ENCODE results near the gene OPCML.

OPCML gene

DNA sequence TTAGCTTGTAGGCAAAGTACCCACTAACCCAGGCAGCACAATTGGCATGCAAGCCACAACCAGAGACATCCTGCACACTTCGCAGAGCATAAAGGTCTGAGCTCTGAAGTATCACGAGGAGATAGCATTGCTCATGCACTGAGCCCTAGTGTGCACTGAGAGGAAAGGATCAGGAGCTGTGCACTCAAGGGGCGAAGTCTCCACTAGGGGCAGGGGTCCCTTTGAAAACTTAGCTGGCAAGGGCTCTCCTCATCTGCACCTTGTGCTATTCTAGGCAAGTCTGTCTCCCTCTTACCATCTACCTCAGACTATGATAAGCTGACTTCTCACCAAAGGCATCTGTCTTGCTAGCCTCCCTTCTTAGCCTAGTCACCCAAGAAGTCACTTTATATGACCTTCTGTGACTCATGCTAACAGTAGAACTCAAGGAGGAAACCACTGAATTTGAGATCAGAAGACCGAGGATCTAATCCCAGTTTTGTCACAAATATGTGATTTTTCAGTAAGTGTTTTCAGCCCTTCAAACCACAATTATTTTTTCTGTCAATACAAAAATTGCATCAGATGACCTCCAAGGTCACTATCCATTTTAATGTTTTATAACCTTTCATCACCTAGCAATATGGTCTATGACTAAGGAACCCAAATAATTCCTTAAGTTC is 1083.8 kb downstream of the OPCML start:
- TF ChIP-seq, protein P1, sequence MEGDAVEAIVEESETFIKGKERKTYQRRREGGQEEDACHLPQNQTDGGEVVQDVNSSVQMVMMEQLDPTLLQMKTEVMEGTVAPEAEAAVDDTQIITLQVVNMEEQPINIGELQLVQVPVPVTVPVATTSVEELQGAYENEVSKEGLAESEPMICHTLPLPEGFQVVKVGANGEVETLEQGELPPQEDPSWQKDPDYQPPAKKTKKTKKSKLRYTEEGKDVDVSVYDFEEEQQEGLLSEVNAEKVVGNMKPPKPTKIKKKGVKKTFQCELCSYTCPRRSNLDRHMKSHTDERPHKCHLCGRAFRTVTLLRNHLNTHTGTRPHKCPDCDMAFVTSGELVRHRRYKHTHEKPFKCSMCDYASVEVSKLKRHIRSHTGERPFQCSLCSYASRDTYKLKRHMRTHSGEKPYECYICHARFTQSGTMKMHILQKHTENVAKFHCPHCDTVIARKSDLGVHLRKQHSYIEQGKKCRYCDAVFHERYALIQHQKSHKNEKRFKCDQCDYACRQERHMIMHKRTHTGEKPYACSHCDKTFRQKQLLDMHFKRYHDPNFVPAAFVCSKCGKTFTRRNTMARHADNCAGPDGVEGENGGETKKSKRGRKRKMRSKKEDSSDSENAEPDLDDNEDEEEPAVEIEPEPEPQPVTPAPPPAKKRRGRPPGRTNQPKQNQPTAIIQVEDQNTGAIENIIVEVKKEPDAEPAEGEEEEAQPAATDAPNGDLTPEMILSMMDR (IDR thresholded peaks at IDR 0.05; ENCODE audit: extremely low read depth, missing control alignments) = no peak
- DNase-seq (ENCODE audit: low spot score) = no peak

DNA sequence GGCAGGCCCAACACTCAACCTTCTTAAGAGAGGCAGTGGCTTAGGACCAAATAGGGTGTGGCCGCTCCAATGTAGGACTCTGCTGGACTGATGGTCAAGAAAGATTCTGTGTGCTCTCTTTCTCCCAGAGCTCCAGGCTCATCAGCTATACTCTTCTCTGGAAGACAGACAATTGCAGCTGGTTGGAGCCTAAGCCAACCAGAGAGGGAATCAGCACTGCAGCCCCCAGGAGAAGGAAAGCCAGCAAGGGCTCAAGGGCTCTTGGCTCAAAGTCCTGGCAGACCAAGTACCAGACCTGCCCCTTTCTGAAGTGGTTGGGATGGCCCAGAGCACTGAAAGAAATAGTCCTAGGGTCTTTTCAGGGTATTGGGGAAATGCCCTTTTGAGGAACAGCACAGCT is 1084.5 kb downstream of the OPCML start:
- DNase-seq (ENCODE audit: low spot score) = no peak
- TF ChIP-seq, protein P1 (IDR thresholded peaks at IDR 0.05; ENCODE audit: extremely low read depth, missing control alignments) = no peak

DNA sequence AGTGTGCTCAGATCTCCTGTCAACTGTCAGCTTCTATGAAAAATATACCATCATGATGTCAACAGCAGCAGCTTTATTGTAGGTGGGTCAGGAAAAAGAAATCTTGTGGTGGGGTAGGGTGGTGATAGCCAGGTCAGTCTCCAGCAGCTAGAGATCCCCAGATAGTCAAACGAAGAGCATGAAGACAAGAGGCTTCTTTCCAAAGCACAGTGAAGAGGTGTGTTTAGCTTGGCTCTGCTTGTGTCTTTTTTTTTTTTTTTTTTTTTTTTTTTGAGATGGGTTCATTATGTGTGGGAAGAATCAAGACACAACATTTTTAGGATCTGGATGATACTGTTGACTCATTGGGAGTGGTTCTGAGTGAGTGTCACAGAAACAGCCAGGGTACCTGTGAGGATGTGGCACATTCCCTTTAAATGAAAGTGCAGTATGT is 1086.4 kb downstream of the OPCML start:
- TF ChIP-seq, protein P1 (IDR thresholded peaks at IDR 0.05; ENCODE audit: extremely low read depth, missing control alignments) = no peak
- DNase-seq (ENCODE audit: low spot score) = no peak

DNA sequence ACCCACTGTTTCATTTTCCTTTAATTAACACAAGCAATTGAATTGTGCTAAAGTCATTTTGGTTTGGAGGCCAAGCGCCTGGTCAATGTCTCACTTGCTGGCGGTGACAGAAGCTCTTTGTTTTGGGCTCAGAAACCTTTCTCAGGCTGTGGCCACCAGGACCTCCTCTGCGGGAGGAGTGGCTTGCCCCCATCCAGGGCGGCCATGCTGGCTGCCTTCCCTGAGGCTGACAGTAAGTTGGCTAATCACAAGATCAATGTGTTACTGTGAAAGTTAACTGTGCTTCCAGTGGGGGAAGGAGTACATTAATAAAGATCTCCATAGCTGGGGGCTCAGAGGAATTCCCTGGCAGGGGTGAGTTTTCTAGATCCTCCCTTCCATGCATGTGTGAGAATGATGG is 1087.4 kb downstream of the OPCML start:
- no peak for DNase-seq (ENCODE audit: low spot score)
- TF ChIP-seq, protein P1 (IDR thresholded peaks at IDR 0.05; ENCODE audit: extremely low read depth, missing control alignments) = no peak

DNA sequence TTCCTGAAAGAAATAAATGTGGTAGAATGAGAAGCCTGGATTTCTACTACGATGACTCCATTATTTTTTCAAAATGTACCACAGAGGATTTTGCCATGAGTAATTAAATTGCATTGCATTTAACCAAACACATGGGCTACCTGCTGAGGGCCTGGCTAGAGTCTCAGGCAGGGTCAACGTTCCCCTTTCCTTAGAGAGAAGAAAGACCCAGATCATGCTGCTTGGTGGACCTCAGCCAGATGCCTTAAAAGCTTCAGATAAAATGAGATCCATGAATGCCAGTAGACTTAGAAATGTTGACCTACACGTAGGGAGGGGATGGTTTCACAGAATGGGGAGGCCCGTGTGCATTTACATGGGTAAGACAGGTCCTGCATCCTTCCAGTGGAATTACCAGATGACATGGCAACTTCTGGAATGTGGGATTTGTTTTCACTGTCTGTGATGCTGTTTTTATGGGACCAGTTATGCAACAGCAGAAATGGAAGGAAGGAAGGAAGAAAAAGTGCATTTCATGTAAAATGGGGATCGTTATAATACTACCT is 1092.5 kb downstream of the OPCML start:
- TF ChIP-seq, protein P1 (IDR thresholded peaks at IDR 0.05; ENCODE audit: extremely low read depth, missing control alignments) = no peak
- no peak for DNase-seq (ENCODE audit: low spot score)

DNA sequence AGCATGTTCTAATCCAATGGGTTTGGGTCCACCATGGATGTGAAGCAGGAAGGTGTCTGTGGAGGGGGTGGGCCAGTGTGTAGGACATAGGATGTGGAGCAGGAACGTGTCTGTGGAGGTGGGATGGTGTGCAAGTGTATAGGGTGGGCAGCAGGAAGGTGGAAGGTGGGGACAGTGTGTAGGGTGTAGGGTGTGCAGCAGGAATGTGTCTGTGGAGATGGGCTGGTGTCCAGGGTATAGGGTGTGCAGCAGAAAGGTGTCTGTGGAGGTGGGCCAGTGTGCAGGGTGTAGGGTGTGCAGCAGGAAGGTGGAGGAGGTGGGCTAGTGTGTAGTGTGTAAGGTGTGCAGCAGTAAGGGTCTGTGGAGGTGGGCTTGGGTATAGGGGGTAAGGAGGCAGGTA is 1093.9 kb downstream of the OPCML start:
- no peak for DNase-seq (ENCODE audit: low spot score)

DNA sequence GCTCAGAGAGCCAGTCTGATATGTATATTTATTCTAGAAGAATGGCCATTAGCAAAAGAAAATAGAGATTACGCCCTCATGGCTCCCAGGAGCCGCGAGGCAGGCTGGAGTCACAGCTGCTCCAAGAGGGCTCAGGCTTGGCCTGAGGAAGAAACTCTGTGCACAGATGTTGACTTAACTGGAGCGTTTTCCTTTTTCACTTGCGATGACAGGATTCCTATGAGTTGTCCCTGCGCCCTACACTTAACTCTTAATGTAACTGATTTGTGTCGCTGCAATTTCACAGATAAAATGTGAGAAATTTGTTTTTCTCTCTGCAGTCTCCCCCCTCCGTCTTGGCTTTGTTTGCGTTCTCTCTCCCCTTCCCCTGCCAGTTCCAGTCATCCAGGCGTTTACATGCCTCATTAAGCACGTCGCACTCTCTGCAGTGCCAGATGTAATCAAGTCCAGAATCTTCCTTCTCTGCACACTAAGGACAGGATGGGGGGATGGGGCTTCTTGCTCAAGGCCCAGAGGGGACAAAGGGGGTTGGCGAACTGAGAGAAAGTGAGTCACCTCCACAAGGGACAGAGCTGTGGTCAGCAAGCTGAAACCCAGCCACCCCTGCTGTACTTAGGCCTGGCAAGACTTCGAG is 1101.8 kb downstream of the OPCML start:
- TF ChIP-seq, protein P1 (IDR thresholded peaks at IDR 0.05; ENCODE audit: extremely low read depth, missing control alignments) = no peak
- DNase-seq (ENCODE audit: low spot score) = no peak

More for the DNA sequence above, 1093.9 kb downstream of the OPCML start:
- TF ChIP-seq, protein P1 (IDR thresholded peaks at IDR 0.05; ENCODE audit: extremely low read depth, missing control alignments) = no peak
